T47D (cell line): ENCODE measurements around the gene SARS1.
"Not testable (repeated sequence)": the region's sequence is repeated elsewhere in the genome, so short reads cannot be mapped to it uniquely, and the experiment has no call there.

Source experiments
- DNase-seq, 2 experiments: peaks; one replicate each; pipeline versions ENCODE4 v3.0.0 to v3.0.0-alpha.2; 2011 to 2012; ENCODE audit warnings: low read depth in 1 of 2, low spot score in 1 of 2
- JUND ChIP-seq: IDR thresholded peaks from 2 replicates; pipeline ENCODE4 v1.6.1; 2012; ENCODE audit warnings: low read depth
- in situ Hi-C: cut with HindIII; loops from 2 replicates; pipeline ENCODE4 v1.10.0; 2016; ENCODE audit warnings: low sequenced_read_pairs, low pct_unique_long_range_greater_than_20kb

The SARS1 gene

GRCh38 chr1:109213824-109214693, at the start of gene SARS1:
Gene SARS1, plus strand, starts transcription at chr1:109213918. Its CDS starts 75 bp downstream, at chr1:109213993.
- TF ChIP-seq JUND, result no peak
- in situ Hi-C loops, result no loop called here
- DNase-seq, result peak; percentile 73 to 87

- TF ChIP-seq JUND, result no peak
- DNase-seq, result no peak
- in situ Hi-C loops, result no loop called here
Measured at GRCh38 chr1:109164538-109164937, 49.2 kb upstream of the SARS1 start.

- DNase-seq, result no peak
- TF ChIP-seq JUND, result no peak
- in situ Hi-C loops, result no loop called here
Measured at GRCh38 chr1:109167001-109167506, 46.7 kb upstream of the SARS1 start.

GRCh38 chr1:109170035-109170764, 43.5 kb upstream of the SARS1 start:
- no peak for TF ChIP-seq JUND
- DNase-seq, result no peak
- in situ Hi-C loops, result no loop called here

GRCh38 chr1:109171646-109172045, 42.1 kb upstream of the SARS1 start:
- no peak for DNase-seq
- in situ Hi-C loops, result no loop called here
- no peak for TF ChIP-seq JUND

- DNase-seq, in situ Hi-C loops: not testable (repeated sequence)
Measured at GRCh38 chr1:109176349-109176748, 37.4 kb upstream of the SARS1 start.

GRCh38 chr1:109180715-109181084, 33.0 kb upstream of the SARS1 start:
- in situ Hi-C loops, result not testable (repeated sequence)

GRCh38 chr1:109181085-109181806, 32.5 kb upstream of the SARS1 start:
- in situ Hi-C loops, result no loop called here
- DNase-seq, result peak in 1 of 2 experiments; percentile 67
- no peak for TF ChIP-seq JUND

More at GRCh38 chr1:109180715-109181084, 33.0 kb upstream of the SARS1 start:
- DNase-seq, result not testable (repeated sequence)

- in situ Hi-C loops, result no loop called here
- TF ChIP-seq JUND, result no peak
- no peak for DNase-seq
Measured at GRCh38 chr1:109181807-109182163, 31.9 kb upstream of the SARS1 start.

- in situ Hi-C loops, result no loop called here
- no peak for DNase-seq
- TF ChIP-seq JUND, result no peak
Measured at GRCh38 chr1:109183058-109183738, 30.5 kb upstream of the SARS1 start.

- in situ Hi-C loops, result no loop called here
- TF ChIP-seq JUND, result no peak
- DNase-seq, result no peak
Measured at GRCh38 chr1:109184687-109185086, 29.0 kb upstream of the SARS1 start.

- in situ Hi-C loops, result no loop called here
- DNase-seq, result peak in 1 of 2 experiments; percentile 62
- no peak for TF ChIP-seq JUND
Measured at GRCh38 chr1:109185357-109185756, 28.4 kb upstream of the SARS1 start.
